Motor neuron (in vitro differentiated cells): Measurements from ENCODE around the gene PRDX5. TPM values are rescaled to one million over a fixed set of nuclear protein-coding genes. Genes with fewer than 3 reads are reported as not detected.

Experiments used
- ATAC-seq, 8 experiments: fragments of 200-7000 bp; cut with Tn5 transposase; replicated peaks in 6 of 8; 2 replicates each; pipeline ENCODE4 v1.8.0; 2021; ENCODE audit warnings: mild to moderate bottlenecking in 8 of 8, moderate library complexity in 8 of 8
- H3K27ac ChIP-seq, 2 donors: fragments of 250-450 bp; sonication (Bioruptor Pico); 2 replicates each; pipeline ENCODE4 v1.9.0; 2021; ENCODE audit warnings: antibody characterized with exemption in 2 of 2, mild to moderate bottlenecking in 2 of 2, moderate library complexity in 1 of 2
- H3K4me1 ChIP-seq, 2 donors: fragments of 250-450 bp; sonication (Bioruptor Pico); replicated peaks in 1 of 2; 2 replicates each; pipeline ENCODE4 v1.6.1; 2021; ENCODE audit warnings: antibody characterized with exemption in 2 of 2, mild to moderate bottlenecking in 2 of 2, moderate library complexity in 1 of 2
- H3K4me3 ChIP-seq, 5 donors: fragments of 250-450 bp; sonication (Bioruptor Pico); 2 replicates each; pipeline ENCODE4 v1.9.0; 2021; ENCODE audit warnings: antibody characterized with exemption in 5 of 5, mild to moderate bottlenecking in 5 of 5, moderate library complexity in 4 of 5
- WGBS, 10 experiments: fragments of 450-650 bp; shearing (Covaris generic); methylation state at CpG; one replicate each; pipeline ENCODE4 v1.0.0; 2022; 5-methylcytosine and 5-hydroxymethylcytosine counted together
- in situ Hi-C, 9 experiments: fragments of 400-800 bp; cut with MboI; loops; one replicate each; pipeline ENCODE4 v1.15.0; 2021; ENCODE audit warnings: low sequenced_read_pairs in 9 of 9, low pct_unique_long_range_greater_than_20kb in 2 of 9; ENCODE audit not compliant: unreplicated experiment in 9 of 9
- total RNA-seq, 8 experiments: library from RNA; unstranded; fragments of 300-600 nt; gene quantifications; 2 replicates each; pipeline versions ENCODE4 v1.2.3 to v1.2.4, GENCODE V29; 2022

PRDX5 gene
- total RNA-seq, 8 experiments from 2014 or later: 218 to 801 (median 352) TPM

DNA sequence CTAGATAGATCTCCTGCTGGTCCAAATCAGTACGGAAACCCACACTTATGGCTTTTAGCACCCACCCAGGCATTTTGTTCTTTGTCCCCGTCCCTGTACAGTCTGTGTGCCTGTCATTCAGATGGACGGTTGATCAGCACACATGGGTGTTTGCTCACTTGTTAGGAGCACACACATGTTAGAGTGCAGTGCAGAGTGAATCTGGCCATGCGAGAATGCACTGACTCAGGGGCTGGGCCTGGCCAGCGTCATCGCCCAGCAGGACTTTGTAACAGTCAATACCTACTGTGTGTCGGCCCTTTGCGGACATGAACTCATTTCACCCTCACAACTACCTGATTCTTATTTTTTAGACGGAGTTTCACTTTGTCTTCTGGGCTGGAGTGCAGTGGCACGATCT, 44.4 kb downstream of the PRDX5 start:
- Histone ChIP-seq H3K4me1 (peaks cover 23 to 27% of the 10 kb centered on the region in 2 donors), H3K4me3 (no peak overlapping the region), H3K27ac (no peak overlapping the region)
- 70 to 100% (median 89%) methylated on average over 1 to 4 of the region's 10 CpGs; no CpG with 5 or more reads in 5 of the 10 experiments for WGBS, 10 experiments
- ATAC-seq: no peak
- in situ Hi-C loops: no loop called here

DNA sequence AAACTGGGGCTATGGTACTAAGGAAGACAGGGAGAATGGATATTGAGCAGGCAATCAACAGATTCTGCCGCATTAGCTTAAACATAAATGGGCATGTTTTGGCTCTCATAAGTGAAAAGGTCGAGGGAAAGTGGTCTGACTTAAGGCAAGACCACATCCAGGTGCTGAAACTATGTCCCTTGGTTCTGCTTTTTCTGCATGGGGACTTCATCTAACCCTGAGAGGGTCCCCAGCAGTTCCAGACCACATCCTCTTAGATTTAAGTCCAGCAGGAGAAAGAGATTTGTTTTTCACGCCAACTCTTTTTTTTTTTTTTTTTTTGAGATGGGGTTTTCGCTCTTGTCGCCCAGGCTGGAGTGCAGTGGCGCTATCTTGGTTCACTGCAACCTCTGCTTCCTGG, 46.5 kb downstream of the PRDX5 start:
- 82 to 100% (median 100%) methylated on average over 1 to 6 of the region's 6 CpGs; no CpG with 5 or more reads in 1 of the 10 experiments for WGBS, 10 experiments

DNA sequence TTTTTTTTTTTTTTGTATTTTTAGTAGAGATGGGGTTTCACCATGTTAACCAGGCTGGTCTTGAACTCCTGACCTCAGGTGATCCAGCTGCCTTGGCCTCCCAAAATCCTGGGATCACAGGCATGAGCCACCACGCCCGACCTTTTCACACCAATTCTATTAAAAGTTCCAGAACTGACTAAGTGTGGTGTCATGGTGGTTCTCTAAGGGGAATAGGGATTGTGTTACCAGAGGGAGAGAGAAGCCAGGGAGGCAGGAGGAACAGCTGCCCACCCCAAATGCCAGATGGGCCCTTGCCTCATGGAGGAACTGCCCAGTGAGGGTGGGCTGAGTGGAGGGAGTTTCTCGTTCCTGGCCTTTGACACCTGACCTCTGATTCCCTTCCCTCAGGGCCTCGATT, 47.0 kb downstream of the PRDX5 start:
- Histone ChIP-seq H3K4me3 (no peak overlapping the region), H3K27ac (no peak overlapping the region), H3K4me1 (peaks cover under 1 to 3% of the 10 kb centered on the region in 2 donors)
- in situ Hi-C loops: no loop called here
- ATAC-seq: no peak
- 80 to 100% (median 100%) methylated on average over 1 to 3 of the region's 4 CpGs; no CpG with 5 or more reads in 7 of the 10 experiments for WGBS, 10 experiments

More for the DNA sequence above, 46.5 kb downstream of the PRDX5 start:
- Histone ChIP-seq H3K4me1 (peaks cover 5 to 8% of the 10 kb centered on the region in 2 donors), H3K27ac (no peak overlapping the region), H3K4me3 (no peak overlapping the region)
- in situ Hi-C loops: no loop called here
- ATAC-seq: no peak

DNA sequence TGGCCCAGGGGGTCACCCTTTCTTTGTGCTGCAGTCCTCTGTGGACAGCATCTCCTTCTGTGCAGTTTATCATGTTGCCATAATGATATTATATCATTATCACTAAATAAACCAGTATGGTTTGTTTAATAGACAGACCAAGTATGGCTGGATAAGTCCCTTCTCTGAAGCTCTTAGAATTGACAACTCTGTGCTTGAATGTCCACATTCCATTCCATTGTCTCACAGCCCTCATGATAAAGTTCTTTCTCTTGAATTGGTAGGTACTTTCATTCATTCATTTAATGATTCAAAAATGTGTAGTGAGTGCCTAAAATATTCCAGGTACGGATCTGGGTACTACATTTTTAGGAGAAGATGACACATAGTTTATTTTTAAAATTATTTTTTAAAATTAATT, 48.8 kb downstream of the PRDX5 start:
- Histone ChIP-seq H3K4me3 (no peak overlapping the region), H3K27ac (no peak overlapping the region), H3K4me1 (no peaks in the 10 kb centered on the region)
- ATAC-seq: no peak
- in situ Hi-C loops: no loop called here
- WGBS, 10 experiments: 17 to 100% (median 95%) methylated on average over 1 of the region's 1 CpG; no CpG with 5 or more reads in 2 of the 10 experiments

DNA sequence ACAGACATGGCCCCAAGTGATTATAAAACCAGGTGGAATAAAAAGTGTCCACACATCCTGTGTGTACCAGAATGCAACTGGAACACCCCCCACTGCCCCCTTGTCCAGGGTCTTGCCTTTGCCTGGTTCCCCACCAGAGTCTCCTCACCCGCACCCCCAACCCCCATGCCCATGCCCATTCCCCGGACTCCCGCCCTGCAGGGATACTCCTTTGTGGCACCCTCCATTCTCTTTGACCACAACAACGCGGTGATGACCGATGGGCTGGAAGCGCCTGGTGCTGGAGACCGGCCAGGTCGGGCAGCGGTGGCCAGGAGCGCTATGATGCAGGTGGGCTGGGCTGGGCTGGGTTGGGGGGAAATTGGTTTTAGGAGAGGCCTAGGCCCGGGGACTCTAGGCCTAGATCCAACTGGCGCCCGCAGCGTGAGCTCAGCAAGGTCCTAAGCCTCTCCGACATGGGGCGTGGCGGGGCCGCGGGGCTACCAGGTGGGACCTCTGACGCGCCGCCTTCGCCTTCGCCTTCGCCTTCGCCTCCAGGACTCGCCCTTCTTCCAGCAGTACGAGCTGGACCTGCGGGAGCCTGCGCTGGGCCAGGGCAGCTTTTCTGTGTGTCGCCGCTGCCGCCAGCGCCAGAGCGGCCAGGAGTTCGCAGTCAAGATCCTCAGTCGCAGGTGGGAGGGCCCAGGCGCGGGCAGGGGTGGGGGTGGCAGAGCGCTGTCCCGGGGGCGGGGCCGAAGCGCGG, 50.2 kb downstream of the PRDX5 start:
- Histone ChIP-seq H3K27ac (no peak overlapping the region), H3K4me3 (no peak overlapping the region), H3K4me1 (no peaks in the 10 kb centered on the region)
- ATAC-seq: no peak
- WGBS, 10 experiments: 92% methylated on average over 5 of the region's 46 CpGs; no CpG with 5 or more reads in 9 of the 10 experiments
- in situ Hi-C loops: no loop called here

DNA sequence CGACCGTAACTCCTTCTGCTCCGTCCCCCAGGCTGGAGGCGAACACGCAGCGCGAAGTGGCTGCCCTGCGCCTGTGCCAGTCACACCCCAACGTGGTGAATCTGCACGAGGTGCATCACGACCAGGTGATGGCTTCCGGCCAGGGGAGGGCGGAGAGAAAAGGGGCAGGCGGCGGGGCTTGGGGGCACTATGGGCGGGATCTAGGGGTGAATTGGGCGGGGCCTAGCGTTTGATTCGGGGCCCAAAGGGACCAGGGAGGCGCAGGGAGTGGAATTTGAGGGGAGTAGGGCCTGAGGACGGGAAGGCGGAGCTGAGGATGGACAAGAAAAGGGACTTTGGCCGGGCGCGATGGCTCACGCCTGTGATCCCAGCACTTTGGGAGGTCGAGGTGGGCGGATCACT, 50.8 kb downstream of the PRDX5 start:
- H3K27ac ChIP-seq: no peak overlapping the region

DNA sequence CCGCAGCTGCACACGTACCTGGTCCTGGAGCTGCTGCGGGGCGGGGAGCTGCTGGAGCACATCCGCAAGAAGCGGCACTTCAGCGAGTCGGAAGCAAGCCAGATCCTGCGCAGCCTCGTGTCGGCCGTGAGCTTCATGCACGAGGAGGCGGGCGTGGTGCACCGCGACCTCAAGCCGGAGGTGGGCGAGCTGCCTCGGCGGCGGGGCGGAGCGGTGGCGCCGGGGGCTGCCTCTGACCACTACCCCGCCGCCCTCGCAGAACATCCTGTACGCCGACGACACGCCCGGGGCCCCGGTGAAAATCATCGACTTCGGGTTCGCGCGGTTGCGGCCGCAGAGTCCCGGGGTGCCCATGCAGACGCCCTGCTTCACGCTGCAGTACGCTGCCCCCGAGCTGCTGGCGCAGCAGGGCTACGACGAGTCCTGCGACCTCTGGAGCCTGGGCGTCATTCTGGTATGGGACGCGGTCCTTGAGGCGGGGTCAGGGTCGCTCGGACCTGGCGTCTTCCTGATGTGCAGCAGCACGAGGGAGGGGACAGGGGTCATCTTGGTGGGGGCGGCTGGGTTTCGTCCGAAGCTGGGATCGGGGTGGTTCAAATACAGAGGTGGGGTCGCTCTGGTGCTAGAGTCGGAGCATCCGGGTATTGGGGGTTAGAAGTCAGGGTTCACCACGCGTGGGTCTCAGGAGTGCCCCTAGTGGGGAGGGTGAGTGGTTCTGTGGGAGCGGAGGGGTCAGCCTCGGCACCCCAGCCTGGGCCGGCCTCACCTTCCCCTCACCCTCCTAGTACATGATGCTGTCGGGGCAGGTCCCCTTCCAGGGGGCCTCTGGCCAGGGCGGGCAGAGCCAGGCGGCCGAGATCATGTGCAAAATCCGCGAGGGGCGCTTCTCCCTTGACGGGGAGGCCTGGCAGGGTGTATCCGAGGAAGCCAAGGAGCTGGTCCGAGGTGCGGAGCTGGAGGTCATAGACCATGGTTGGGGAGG, 51.8 kb downstream of the PRDX5 start:
- in situ Hi-C loops: no loop called here
- no peak overlapping the region for H3K4me3 ChIP-seq
- H3K4me1 ChIP-seq: no peaks in the 10 kb centered on the region
- ATAC-seq: peak in 3 of 8 experiments; percentile 9 to 20 (median 13)
- H3K27ac ChIP-seq: no peak overlapping the region
- 80 to 98% methylated on average over 1 to 17 of the region's 82 CpGs; no CpG with 5 or more reads in 8 of the 10 experiments for WGBS, 10 experiments

More for the DNA sequence above, 50.8 kb downstream of the PRDX5 start:
- H3K4me1 ChIP-seq: no peaks in the 10 kb centered on the region
- in situ Hi-C loops: no loop called here
- WGBS, 10 experiments: 97 to 100% (median 99%) methylated on average over 1 to 7 of the region's 28 CpGs; no CpG with 5 or more reads in 6 of the 10 experiments
- no peak overlapping the region for H3K4me3 ChIP-seq
- ATAC-seq: peak in 1 of 8 experiments; percentile 5

DNA sequence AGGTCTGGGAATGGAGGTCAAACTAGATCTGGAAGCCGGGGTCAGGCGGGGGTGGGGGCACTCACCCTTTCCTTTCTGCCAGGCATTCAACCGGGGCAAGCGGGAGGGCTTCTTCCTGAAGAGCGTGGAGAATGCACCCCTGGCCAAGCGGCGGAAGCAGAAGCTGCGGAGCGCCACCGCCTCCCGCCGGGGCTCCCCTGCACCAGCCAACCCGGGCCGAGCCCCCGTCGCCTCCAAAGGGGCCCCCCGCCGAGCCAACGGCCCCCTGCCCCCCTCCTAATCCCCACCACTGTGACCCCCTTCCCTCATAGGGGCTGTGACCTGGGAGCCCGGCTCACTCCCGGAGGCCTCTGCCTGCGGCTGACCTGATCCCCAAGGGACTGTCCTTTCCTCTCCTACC, 53.3 kb downstream of the PRDX5 start:
- H3K4me3 ChIP-seq: no peak overlapping the region
- ATAC-seq: peak in 2 of 8 experiments; percentile 16 to 29
- no peak overlapping the region for H3K27ac ChIP-seq
- no CpG with 5 or more reads among the region's 22 CpGs for WGBS, 10 experiments
- in situ Hi-C loops: no loop called here
- no peaks in the 10 kb centered on the region for H3K4me1 ChIP-seq

Other genes with a start within 250 kb of the PRDX5 start
- 10 to 100 TPM; 10.2 to 47.7 (median 16.6) TPM for gene MACROD1, start 152.0 kb upstream of the PRDX5 start, total RNA-seq
- 100 to 1,000 TPM; 110 to 251 (median 163) TPM for gene STIP1, start 131.9 kb upstream of the PRDX5 start, total RNA-seq
- gene FERMT3, start 111.4 kb upstream of the PRDX5 start, total RNA-seq: 1 to 10 TPM in 7 of 8 experiments, under 1 TPM in 1; 0.63 to 3.2 (median 2.2) TPM
- 10 to 100 TPM; 31.8 to 59.9 (median 35.5) TPM for gene TRPT1, start 91.9 kb upstream of the PRDX5 start, total RNA-seq
- gene NUDT22, start 91.8 kb upstream of the PRDX5 start, total RNA-seq: 10 to 100 TPM; 17.3 to 65.4 (median 35.4) TPM
- gene DNAJC4, start 87.6 kb upstream of the PRDX5 start, total RNA-seq: 10 to 100 TPM; 13.2 to 51.7 (median 26.9) TPM
- 10 to 100 TPM; 21.2 to 72.8 (median 30.3) TPM for gene VEGFB, start 83.5 kb upstream of the PRDX5 start, total RNA-seq
- 100 to 1,000 TPM in 3 of 8 experiments, 10 to 100 TPM in 5; 61.8 to 156 (median 85.0) TPM for gene FKBP2, start 77.0 kb upstream of the PRDX5 start, total RNA-seq
- 100 to 1,000 TPM in 5 of 8 experiments, 10 to 100 TPM in 3; 81.6 to 289 (median 142) TPM for gene PPP1R14B, start 71.2 kb upstream of the PRDX5 start, total RNA-seq
- 10 to 100 TPM in 4 of 8 experiments, 1 to 10 TPM in 4; 5.6 to 29.5 (median 9.8) TPM for gene PLCB3, start 66.6 kb upstream of the PRDX5 start, total RNA-seq
- 100 to 1,000 TPM in 1 of 8 experiments, 10 to 100 TPM in 7; 38.6 to 119 (median 65.6) TPM for gene BAD, start 33.5 kb upstream of the PRDX5 start, total RNA-seq
- gene GPR137, start 32.3 kb upstream of the PRDX5 start, total RNA-seq: 10 to 100 TPM; 18.9 to 37.6 (median 22.5) TPM
- under 1 TPM in 5 of 8 experiments, not detected in 3; 0.25 to 0.78 (median 0.61) TPM for gene KCNK4, start 26.8 kb upstream of the PRDX5 start, total RNA-seq
- 1 to 10 TPM in 3 of 8 experiments, under 1 TPM in 2, not detected in 3; 0.76 to 1.9 (median 1.2) TPM for gene CATSPERZ, start 17.8 kb upstream of the PRDX5 start, total RNA-seq
- gene ESRRA, start 12.6 kb upstream of the PRDX5 start, total RNA-seq: 10 to 100 TPM in 7 of 8 experiments, 1 to 10 TPM in 1; 9.3 to 75.7 (median 19.1) TPM
- 100 to 1,000 TPM; 169 to 349 (median 254) TPM for gene TRMT112, start 562 bp upstream of the PRDX5 start, total RNA-seq
- gene CCDC88B, start 22.1 kb downstream of the PRDX5 start, total RNA-seq: 1 to 10 TPM in 7 of 8 experiments, under 1 TPM in 1; 0.90 to 8.6 (median 3.0) TPM
- gene RPS6KA4, start 41.0 kb downstream of the PRDX5 start, total RNA-seq: 10 to 100 TPM in 4 of 8 experiments, 1 to 10 TPM in 4; 5.0 to 48.1 (median 12.3) TPM
- 1 to 10 TPM in 1 of 8 experiments, under 1 TPM in 7; 0.18 to 1.8 (median 0.36) TPM for gene SLC22A11, start 237.8 kb downstream of the PRDX5 start, total RNA-seq